IMR-90 (cell line): ENCODE results near the gene CST4.

Experiments
- BHLHE40 ChIP-seq: fragments of 150-350 bp; IDR thresholded peaks from 2 replicates; pipeline ENCODE4 v1.6.1; 2016; ENCODE audit warnings: mild to moderate bottlenecking, low read depth, low read length
- CHD1 ChIP-seq: IDR thresholded peaks from 2 replicates; pipeline ENCODE4 v1.6.1; 2012; ENCODE audit warnings: low read depth, low read length, improper control_type of control experiment
- RAD21 ChIP-seq: IDR thresholded peaks from 2 replicates; pipeline ENCODE4 v1.6.1; 2012; ENCODE audit warnings: low read length, improper control_type of control experiment
- RFX5 ChIP-seq: IDR thresholded peaks from 2 replicates; pipeline ENCODE4 v1.8.0; 2012; ENCODE audit warnings: low read depth, mild to moderate bottlenecking, low read length, moderate library complexity
- SMC3 ChIP-seq: fragments of 150-350 bp; IDR thresholded peaks from 2 replicates; pipeline ENCODE4 v1.6.1; 2016; ENCODE audit warnings: low read depth, mild to moderate bottlenecking, antibody characterized with exemption, low read length, moderate library complexity
- TF ChIP-seq, protein P1 (sequence below): conservative IDR thresholded peaks from 2 replicates; pipeline ENCODE4 v1.5.1; 2012; ENCODE audit warnings: mild to moderate bottlenecking, low read depth, low read length, improper control_type of control experiment

DNA sequence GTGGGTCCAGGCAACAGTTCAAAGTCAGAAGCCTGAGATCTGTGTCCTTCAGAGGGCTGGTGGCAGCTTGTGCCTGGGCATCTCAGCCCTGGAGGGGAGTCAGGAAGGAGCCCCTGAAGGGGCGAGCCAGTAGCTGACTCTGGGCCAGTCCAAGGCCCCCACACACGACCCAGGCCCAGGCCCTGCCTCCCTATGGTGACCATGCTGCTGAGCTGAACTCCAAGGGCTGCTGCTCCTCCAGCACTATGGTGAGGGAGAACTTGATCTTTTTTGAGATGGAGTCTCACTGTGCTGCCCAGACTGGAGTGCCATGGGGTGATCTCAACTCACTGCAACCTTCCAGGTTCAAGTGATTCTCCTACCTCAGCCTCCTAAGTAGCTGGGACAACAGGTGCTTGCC, 35.9 kb downstream of the CST4 start:
- TF ChIP-seq CHD1 (no peak), RAD21 (no peak), RFX5 (no peak), SMC3 (no peak), BHLHE40 (no peak)
- TF ChIP-seq, protein P1, sequence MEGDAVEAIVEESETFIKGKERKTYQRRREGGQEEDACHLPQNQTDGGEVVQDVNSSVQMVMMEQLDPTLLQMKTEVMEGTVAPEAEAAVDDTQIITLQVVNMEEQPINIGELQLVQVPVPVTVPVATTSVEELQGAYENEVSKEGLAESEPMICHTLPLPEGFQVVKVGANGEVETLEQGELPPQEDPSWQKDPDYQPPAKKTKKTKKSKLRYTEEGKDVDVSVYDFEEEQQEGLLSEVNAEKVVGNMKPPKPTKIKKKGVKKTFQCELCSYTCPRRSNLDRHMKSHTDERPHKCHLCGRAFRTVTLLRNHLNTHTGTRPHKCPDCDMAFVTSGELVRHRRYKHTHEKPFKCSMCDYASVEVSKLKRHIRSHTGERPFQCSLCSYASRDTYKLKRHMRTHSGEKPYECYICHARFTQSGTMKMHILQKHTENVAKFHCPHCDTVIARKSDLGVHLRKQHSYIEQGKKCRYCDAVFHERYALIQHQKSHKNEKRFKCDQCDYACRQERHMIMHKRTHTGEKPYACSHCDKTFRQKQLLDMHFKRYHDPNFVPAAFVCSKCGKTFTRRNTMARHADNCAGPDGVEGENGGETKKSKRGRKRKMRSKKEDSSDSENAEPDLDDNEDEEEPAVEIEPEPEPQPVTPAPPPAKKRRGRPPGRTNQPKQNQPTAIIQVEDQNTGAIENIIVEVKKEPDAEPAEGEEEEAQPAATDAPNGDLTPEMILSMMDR: no peak
